Stimulated activated naive CD8-positive, alpha-beta T cell treated with anti-CD3 and anti-CD28 coated beads, Interleukin-15, amount 100 ng/mL, for 72 hours (primary cell): ENCODE data around the gene RANBP10.

Source experiments
- ATAC-seq: fragments of 150-1000 bp; cut with Tn5 transposase; 2 replicates; pipeline ENCODE4 v1.10.0; 2021; ENCODE audit warnings: mild to moderate bottlenecking, moderate library complexity
- DNase-seq, 2 donors: peaks; one replicate each; pipeline ENCODE4 v3.0.0; 2021 to 2022
- H3K27ac Mint-ChIP-seq, 2 donors: one replicate each; pipeline ENCODE4 v1.8.0; 2022; ENCODE audit warnings: mild to moderate bottlenecking in 2 of 2, mixed read lengths in 2 of 2, moderate library complexity in 2 of 2
- H3K27me3 Mint-ChIP-seq: one replicate; pipeline ENCODE4 v1.8.0; 2022; ENCODE audit warnings: mixed read lengths
- H3K4me1 Mint-ChIP-seq: one replicate; pipeline ENCODE4 v1.8.0; 2022; ENCODE audit warnings: mild to moderate bottlenecking, mixed read lengths
- H3K4me3 Mint-ChIP-seq, 2 donors: one replicate each; pipeline ENCODE4 v1.8.0; 2022; ENCODE audit warnings: mild to moderate bottlenecking in 2 of 2, mixed read lengths in 2 of 2, moderate library complexity in 1 of 2
- H3K9me3 Mint-ChIP-seq, 2 donors: one replicate each; pipeline ENCODE4 v1.8.0; 2022; ENCODE audit warnings: mixed read lengths in 2 of 2

Gene RANBP10

DNA sequence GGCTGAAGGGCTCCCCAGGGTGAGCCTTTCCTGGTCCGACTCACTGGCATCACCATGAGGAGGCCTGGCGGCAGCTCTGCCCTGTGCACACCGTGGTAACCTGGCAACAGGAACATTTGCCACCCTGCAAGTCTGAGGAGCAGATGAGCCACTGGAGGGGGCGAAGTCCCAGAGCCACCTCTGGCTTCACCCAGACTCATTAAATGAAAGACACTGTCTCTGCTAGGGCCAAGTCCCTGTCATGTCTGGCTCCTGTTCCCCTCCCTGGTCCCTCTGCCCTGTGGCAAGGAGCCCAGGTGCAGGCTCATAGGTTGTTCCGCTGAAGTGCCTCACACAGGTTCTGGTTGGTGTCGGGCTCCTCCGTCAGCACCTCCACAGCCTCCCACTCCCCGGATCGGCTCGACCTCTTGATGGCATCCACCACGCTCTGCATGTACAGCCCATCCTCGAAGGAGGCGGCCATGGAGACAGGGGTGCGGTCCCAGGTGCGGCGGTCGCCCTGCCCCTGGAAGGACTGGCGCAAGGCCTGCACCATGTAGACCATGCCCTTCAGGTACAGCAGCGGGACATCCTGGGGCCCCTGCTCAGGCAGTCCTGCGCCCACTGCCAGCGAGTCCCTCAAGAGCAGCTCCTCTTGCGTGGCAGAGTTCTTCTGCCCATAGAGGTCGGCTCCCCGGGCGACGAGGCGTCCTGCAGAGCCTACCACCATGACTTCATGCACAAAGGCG lies 131.3 kb downstream of the RANBP10 start:
- no peak overlapping the region for H3K4me3 Mint-ChIP-seq
- peaks cover 12% of the 10 kb centered on the region for H3K4me1 Mint-ChIP-seq
- H3K9me3 Mint-ChIP-seq: no peaks in the 10 kb centered on the region
- peak overlapping the region in 1 of 2 donors; percentile 71 for H3K27ac Mint-ChIP-seq
- ATAC-seq (peak; percentile 32), DNase-seq (no peak)
- H3K27me3 Mint-ChIP-seq: no peaks in the 10 kb centered on the region

DNA sequence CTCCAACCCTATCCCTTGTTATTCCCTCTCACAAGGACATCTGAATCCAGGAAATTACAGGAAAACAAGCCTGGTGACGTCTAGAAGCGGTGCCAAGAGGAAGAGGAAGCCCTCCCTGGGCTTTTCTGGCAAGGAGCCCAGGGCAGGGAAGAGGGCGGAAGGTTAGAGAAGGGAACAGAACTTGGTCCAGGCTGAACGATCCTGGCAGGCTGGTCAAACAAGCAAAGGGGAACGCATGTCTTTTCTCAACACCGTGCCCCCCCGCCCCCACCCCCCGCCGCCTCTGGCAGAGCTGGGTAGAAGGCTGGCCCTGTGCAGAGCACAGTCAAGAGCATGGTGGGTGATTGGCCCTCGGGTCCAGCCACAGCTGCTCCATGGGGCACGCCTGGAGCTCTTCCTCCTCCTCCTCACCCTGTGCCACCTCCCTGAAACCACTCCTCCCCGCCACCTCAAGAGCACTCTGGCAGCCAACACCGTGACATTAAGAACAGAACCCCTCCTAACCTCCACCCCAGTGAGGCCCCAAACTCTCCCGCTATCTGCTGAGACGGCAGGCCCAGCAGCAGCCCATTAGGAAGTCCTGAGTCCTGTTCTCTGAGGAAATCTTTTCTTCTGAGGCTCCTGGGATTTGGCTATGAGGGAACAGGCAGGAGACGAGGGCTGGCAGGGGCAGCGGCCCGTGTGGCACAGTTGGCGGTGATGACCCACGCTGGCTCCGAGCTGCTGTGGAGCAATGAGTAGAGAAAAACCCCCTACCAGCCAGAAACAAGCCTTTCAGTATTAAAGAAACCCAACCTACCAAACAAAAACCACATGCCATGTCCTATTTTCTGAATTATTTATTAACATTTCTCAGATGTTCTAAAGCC lies 132.4 kb downstream of the RANBP10 start:
- no peaks in the 10 kb centered on the region for H3K9me3 Mint-ChIP-seq
- no peak for DNase-seq
- no peak for ATAC-seq
- no peak overlapping the region for H3K27ac Mint-ChIP-seq
- no peaks in the 10 kb centered on the region for H3K27me3 Mint-ChIP-seq
- H3K4me3 Mint-ChIP-seq: no peak overlapping the region
- peaks cover 12% of the 10 kb centered on the region for H3K4me1 Mint-ChIP-seq
